HG02759 (cell line): Measurements from ENCODE around the gene SNX9.
"Not testable (repeated sequence)": the region's sequence is repeated elsewhere in the genome, so short reads cannot be mapped to it uniquely, and the experiment has no call there.

ENCODE experiments used
- ATAC-seq: cut with Tn5 transposase; IDR thresholded peaks from one replicate; pipeline ENCODE4 v1.9.1; 2021; ENCODE audit warnings: mild to moderate bottlenecking, moderate library complexity; ENCODE audit not compliant: unreplicated experiment

Gene SNX9

DNA sequence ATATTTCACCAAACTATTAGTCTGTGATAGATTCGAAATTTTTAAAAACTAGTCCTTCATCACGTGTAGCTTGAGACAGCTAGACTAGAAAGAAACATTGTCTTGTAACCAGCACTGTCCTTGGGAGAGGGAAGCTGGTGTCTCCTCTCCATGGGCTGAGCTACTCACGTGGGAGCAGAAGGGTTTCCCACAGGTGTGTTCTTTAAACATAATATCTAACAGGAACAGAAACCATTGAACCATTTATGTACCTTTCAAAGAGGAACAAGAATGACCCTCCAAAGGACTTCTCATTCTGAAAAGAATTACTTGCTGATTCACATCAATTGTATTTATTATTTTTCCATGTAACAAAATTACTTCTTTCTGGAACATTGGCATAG, 86.2 kb downstream of the SNX9 start:
- ATAC-seq: no peak

DNA sequence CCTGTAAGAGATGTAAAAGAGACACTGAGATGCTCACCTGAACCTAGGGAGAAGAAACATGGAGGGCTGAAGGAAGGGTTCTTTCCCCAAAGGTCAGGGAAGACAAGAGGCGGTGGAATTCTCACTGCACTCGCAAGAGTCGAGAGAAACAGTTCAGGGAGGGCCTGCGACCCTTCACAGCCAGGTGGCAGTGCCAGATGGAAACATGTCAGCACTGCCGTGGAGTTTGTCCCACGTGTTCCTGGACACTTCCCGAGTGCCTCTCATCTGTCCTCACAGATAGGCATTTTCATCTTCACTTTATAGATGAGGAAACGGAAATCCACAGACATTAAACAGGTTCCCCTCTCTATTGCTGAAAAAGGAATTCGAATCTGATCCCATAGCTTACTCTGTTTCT, 88.2 kb downstream of the SNX9 start:
- no peak for ATAC-seq

DNA sequence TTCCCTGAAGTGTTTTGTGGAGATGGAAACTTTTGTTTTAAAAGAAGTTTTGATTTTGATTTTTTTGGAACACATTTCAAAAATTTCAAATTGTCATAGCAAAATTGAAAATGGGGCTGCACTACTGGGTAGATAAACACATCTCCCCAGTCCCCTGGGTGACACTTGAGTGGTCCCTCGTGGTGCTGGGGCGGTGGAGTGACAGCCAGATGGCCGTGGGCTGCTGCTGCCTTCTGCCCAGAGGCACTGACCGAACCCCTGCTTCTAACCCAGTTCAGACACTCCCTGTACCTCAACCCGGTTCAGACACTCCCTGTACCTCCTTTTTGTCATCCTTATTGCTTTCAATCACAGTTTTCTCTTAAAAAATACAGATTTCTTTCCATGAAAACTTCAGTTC, 88.7 kb downstream of the SNX9 start:
- ATAC-seq: no peak

DNA sequence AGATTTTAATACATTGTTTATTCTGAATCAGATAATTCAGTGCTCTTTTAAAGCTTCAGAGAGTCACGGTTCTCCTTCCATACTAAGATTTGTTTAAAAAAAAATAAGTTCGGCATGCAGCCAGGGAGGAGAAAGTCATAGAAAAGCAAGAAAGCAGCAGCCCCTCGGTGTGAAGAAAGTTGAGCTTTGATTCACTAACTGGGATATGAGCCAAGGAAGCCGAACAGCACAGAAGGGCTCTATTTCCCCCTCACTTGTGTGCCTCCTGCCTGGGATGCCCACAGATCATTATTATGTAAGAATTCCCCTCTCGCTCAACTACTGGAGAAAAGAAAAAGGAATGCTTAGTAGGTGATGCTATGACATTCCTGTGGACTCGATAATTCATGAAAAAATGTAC, 89.3 kb downstream of the SNX9 start:
- ATAC-seq: no peak

DNA sequence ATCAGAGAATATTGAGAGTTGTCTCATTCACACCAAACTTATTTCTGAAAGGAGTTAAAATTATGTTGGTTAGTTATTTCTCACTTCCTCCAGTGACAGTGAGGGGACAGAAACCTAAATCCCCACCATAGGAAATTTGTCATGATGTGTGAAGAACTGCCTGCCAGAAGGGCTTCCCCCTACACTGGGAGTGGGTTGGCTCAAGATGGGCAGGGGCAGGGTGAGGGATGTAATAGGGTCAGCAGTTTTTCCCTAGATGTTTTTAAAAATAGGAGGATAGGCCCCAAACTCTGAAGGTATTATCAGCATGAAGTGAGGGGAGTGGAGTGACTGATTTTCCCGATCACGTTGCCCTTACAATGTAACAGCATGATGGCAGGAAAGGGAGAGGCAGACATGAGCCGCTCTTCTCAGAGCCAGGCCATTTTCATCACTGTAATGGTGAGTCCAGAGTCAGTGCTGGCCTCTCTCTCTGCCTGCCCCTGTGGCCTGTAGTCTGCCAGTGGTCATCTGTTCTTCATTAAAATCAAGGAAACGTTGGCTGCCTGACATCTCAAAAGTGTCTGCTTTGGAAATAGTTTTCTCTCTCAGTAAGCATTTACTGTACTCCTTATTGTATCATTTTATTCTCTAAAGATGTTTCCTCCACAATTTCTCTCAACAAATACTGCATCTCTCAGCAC, 98.8 kb downstream of the SNX9 start:
- ATAC-seq: no peak

DNA sequence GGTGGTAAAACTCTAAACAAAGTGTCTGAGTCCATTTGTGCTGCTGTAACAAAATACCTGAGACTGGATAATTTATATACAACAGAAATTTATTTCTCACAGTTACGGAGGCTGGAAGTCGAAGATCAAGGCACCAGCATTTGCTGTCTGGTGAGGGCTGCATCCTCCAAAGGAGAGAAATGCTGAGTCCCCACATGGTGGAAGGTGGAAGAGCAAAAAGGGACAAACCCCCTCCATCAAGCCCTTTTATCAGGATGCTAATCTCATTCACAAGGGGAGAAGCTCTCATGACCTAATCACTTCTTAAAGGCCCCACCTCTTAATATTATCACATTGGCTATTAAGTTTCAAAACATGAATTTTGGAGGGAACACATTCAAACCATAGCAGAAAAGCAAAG, 102.7 kb downstream of the SNX9 start:
- no peak for ATAC-seq

DNA sequence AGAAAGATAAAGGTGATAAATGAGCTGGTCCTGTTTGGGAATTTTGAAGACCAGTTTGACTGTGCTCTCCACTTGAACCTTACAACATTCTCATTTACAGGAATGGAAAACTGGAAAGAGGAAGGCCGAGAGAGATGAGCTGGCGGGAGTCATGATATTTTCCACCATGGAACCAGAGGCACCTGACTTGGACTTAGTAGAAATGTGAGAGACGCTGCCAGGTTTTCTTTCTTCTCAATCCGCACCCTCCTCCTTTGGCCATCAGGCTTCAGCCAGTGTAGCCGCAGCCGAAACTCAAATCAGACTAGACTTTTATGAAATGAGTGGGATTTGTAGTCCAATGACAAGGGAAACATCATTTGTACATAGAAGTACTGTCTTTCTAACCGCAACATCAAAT, 104.0 kb downstream of the SNX9 start:
- no peak for ATAC-seq

DNA sequence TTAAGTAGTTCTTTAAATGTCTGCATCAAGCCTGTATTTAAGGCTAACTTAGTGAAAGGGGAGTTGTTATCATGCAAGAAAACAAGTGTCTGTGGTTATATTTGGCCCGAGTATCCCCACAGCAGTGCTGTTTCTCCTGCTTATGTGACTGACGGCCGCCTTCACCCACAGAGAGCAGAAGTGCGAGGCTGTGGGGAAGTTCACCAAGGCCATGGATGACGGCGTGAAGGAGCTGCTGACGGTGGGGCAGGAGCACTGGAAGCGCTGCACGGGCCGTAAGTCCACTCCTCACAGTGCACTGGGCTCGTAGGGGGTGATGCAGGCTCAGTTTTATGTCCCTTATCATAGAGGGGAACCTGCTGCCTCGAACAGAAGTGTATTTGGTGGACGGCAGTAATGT, 105.4 kb downstream of the SNX9 start:
- no peak for ATAC-seq

DNA sequence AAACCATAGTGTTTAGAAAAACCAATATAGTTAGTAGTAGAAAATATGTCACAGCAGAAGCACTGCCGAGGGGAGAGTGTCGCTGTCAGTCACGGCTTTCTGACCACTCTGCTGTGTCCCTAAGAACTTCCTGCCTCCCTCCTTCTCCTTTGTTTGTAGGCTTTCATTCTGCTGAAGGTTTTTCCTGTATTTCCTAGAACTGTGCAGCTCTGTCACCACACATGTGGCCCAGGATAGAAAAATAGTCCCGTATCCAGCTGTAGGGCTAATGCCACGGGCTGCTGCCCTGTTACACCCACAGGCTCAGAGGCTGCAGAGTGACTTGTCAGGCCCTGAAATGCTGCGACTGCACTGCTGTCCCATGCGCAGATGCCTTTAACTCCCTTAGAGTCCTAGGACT, 106.0 kb downstream of the SNX9 start:
- no peak for ATAC-seq

DNA sequence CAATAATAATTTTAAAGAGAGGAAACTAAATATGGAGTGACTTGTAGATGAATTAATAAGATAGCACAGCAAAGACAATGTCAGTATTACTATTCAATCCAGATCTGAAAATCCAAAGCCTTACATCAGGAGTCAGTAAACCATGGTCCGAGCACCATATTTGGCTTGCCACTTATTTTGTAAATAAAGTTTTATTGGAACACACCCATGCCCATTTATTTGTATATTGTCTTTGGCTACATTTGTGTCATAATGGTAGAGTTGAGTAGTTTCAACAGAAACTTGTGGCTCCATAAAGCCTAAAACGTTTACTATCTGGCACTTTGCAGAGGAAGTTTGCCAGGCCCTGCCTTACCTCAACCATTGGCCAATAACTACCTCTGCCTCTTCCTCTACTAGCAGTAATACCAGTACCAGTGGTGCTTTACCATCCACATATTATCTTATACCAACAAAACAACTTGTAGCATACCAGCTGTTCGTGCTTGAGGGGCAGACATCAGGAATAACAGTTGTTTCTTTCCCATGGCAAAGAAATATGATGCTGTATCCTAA, 106.8 kb downstream of the SNX9 start:
- ATAC-seq: no peak

DNA sequence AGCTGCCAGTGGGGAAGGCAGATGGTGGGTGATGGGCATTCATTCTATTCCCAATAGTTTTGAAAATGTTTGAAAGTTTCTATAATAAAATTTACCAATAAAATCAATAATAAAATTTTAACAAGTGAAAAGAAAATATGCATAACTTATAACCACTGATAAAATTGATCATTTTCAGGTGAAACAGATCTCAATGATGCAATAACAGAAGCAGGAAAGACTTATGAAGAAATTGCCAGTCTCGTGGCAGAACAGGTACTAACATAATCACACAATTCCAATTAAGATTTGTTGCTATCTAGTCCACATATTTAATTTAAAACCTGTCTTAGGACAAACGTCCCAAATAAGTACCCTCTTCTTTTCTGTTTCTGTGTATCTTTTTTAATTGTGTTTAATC, 112.7 kb downstream of the SNX9 start:
- ATAC-seq: no peak

DNA sequence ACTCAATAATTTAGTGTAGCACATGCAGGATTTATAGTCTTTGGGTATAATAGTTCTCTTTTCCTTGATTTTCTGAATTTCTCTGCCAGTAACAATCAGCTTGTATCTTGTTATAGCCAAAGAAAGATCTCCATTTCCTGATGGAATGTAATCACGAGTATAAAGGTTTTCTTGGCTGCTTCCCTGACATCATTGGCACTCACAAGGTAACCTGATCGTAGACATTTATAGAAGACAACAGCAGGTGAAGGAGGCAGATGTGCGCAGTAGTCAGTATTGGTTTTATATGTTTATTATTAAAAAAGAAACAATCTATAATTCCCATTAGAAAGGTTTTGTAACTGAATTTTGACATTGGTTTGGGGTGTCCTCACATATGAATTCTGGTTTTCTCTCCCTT, 114.3 kb downstream of the SNX9 start:
- ATAC-seq: no peak

DNA sequence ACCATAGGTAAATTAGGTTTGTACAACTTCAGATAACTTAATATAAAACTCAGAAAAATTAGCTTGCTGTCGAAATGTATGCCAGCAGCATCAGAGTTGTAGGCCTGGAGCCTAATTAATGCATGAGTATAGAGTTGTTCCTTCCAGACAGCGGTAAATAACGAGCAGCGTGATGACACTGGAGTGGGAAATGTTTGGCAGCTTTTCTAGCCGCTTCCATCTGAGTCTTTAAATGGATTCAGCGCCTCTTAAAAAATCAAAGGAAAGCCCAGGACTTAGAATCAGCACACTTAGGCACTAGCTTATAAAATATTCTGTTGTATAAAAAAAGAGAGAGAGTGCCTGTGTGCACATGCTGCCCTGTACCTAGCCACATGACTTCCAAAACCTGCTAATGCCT, 114.9 kb downstream of the SNX9 start:
- no peak for ATAC-seq

DNA sequence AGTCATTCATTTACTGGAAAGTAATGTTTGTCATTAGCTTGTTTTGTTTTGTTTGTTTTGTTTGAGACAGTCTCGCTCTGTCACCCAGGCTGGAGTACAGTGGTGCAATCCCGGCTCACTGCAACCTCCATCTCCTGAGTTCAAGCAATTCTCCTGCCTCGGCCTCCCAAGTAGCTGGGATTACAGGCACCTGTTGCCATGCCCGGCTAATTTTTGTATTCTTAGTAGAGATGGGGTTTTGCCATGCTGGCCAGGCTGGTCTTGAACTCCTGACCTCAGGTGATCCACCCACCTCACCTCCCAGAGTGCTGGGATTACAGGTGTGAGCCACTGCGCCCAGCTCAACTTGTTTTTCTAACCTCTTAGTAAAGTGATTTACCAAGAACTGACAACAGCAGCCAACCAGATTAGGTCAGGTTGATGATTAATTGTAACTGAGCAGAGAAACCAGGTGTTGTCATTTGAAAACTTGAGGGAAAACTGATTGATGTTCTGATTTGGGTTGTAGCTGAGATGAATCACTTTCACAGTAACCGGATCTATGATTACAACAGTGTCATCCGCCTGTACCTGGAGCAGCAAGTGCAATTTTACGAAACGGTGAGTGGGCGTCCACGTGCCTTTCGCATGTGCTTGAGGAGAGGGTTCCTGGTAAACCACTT, 117.5 kb downstream of the SNX9 start:
- not testable (repeated sequence) for ATAC-seq

DNA sequence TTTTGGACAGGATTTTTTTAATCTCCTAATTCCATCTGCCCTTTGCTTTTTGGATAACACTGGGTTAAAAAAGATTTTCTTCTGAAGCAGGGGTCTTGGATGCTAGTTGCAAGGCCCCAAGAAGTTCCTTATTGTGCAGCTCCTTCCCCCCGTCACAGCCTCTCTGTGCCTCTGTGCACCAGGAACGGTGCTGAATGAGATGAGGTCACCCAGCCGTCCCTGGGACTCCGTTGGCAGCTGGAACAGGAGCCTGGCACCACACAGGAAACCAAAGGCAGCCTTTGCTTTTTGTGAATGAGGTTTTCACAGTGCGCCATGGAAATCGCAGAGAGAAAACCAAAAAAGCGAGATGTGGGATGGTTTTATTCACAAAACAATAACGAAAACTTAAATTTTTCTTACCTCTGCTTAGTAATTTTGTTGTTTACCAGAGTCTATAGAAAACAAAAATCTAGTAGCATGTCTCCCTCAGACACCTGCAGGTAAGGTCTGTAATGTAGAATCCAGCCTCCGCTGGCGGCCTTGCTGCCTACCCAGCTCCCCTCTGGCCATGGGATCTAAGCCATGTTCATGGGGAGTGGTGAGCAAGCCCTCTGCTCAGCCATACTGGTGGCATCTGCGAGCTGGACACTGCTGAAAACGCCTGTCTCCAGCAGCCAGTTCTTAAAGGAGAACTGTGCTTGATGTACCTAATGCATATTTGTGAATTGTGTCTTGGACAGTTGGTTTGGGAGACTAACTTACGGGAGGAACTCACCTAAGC, 118.2 kb downstream of the SNX9 start:
- no peak for ATAC-seq

DNA sequence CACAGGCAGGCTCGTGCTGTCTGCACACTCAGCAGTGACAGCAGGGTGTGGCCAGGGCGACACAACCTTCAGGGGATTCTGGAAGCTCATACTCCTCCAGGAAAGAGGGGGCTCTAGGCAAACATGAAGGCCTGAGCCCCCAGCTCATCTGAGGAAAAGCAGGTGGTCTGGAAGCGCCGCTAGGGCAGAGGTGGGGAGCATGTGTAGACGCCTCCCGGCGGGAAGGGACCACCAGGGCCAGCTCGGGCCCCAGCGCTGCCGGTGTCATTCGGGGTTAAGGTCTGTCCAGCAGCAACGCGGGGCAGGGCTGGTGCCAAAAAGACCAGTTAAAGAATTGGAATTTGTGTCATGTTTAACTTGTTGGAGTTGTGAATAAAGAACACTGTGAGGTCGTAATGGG, 119.3 kb downstream of the SNX9 start:
- no peak for ATAC-seq

DNA sequence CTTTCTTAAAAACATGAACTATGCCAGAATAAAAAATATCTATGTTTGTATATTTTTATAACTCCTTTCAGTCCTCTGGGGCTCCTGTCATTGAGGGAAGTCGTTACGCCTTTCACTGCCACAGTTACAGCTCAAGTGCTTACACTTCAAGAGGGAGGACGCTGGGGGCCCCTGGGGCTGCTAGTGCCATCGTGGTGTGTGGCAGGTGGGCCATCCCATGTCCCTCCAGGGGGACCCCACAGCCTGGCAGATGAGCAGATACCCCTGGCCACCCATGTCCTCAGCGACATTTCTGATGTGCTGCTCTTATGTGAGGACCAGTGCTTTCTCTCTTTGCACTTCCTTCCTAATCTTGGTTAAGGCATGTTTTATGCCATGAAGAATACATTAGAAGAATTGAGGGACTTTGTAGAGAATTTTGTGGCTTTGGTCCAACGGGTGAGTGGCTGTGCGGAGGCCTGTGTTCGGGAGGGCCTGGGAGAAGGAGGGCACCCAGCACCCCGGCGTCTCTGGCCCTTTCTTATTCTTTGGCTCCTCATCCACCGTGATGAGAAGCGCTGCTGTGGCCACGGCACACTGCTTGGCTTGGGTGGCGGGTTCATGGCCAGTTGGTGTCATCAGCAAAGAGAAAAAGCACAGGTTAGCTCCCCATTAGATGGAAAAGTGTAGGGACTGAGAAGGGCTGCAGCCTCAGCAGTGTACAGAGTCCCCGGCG, 120.4 kb downstream of the SNX9 start:
- ATAC-seq: no peak

DNA sequence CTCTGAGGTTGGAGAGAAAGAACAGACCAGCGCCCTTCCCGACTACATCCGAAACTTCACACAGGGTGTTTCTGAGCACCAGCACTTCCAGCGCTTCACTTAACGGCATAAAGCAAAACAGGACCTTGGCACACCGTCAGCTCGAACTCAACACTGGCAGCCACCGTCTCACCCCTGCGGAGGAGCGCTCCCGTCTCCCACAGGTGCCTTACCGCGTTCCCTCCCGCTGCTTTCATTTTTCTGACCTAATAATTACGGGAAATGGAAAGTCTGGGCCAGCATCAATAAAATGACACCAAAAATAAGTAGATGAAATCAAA, 120.9 kb downstream of the SNX9 start:
- ATAC-seq: no peak

DNA sequence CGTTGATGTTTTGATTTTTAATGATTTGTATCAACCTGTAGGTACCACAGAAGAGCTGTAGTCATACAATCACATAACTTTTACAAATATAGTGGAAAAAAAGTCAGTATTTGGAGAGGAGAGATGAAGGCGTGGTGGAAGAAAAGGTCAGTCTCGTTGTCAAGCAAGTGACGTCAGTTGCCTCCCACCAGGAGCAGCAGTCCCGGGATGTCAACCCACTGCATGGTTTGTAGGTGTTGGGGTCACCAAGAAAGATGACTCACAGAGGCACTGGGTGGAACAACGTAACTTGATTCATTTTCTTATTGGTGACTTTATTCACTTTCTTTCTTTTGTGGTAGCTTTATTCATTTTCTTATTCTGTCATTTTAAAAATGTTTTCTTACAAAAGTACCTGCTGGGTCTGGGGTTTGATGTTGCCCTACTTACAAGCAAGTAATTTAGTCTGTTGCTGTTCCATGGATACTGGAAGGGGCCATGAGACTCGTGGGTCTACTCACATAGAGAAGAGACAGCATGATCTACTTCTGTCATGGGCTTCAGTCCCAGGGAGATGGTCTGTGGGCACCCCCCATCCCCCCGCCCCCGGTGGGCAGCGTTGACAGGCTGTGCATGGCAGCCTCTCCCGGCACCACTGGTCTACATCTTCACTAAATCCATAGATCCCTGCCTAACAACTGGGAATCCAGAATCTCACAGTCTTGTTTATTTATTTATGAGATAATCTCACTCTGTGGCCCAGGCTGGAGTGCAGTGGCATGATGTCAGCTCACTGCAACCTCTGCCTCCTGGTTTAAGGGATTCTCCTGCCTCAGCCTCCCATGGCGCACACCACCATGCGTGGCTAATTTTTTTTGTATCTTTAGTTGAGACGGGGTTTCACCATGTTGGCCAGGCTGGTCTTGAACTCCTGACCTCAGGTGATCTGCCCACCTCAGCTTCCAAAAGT, 122.2 kb downstream of the SNX9 start:
- no peak for ATAC-seq

DNA sequence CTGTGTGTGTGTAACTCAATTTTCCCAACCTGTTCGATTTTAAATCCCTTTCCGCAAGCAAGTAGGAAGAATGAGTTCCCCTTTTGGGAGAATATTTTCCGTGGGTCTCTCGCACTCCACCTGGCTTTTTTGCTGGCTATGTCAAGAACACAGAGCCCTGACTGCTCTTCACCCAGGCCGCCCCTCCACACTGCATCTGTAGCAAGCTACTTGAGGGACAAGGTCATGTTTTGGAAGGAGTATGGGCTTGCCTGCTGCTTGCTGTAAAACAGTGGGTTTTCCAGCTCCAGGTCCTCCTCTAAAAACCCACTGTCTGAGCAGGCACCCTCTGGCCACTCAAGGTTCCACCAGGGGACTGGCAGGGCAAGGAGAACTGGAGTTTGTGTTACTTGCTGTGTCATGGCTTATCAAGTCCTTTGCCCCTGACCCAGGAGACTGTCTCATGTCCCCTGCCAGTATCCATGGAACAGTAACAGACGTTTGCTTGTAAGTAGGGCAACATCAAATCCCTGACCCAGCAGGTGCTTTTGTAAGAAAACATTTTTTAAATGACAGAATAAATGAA, 123.1 kb downstream of the SNX9 start:
- ATAC-seq: no peak
